HCEC 1CT (cell line): ENCODE data around the gene KRTAP2-4.
"Not testable (repeated sequence)": the region's sequence is repeated elsewhere in the genome, so short reads cannot be mapped to it uniquely, and the experiment has no call there.

Experiments
- DNase-seq: peaks from one replicate; pipeline ENCODE4 v3.0.0-alpha.2; 2017

KRTAP2-4 gene, protein sequence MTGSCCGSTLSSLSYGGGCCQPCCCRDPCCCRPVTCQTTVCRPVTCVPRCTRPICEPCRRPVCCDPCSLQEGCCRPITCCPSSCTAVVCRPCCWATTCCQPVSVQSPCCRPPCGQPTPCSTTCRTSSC

DNA sequence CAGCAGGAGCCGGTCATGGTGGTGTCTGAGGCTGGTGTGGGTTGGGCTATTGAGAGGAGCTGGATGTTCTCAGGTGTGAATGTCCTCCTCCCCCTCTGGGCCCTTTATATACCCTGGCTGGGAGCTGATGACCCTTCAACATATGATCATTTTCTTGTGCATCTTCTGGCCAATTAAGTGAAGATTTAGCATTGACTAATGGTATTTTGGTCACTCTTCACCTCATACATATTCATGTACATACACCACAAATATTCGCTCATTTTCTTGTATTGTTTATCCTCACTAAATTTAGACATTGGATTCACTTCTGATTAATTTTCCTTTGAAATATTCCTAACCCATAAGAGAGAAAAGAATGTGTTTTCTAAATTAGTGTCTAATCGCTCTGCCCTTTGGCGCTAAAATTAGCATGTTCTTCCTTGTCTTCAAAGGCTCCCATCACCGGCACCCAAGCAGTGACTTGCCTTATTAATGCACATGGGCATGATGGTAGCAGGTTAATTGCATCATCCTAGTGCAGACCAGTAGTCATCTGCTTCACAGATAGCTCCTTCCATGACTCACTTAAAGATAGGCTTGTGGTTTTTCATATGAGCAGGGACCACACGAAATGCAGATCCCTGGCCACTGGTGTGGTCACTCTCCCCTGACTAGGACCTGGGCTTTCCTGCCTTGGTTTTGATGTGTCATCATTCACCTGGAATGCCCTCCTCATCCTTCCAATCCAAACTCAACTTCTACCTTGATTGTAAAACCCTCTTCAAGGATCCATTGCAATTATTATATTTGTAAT is at the start of gene KRTAP2-4:
Gene KRTAP2-4, minus strand, starts transcription at position 51 of the 796 bp plus-strand sequence. Its CDS starts 34 bp downstream, at position 17.
- peak; percentile 94 for DNase-seq

- DNase-seq = no peak
Measured at GRCh38 chr17:41111151-41111885, 45.6 kb upstream of the KRTAP2-4 start.

GRCh38 chr17:41108728-41109386 is 43.2 kb upstream of the KRTAP2-4 start:
- not testable (repeated sequence) for DNase-seq

DNA sequence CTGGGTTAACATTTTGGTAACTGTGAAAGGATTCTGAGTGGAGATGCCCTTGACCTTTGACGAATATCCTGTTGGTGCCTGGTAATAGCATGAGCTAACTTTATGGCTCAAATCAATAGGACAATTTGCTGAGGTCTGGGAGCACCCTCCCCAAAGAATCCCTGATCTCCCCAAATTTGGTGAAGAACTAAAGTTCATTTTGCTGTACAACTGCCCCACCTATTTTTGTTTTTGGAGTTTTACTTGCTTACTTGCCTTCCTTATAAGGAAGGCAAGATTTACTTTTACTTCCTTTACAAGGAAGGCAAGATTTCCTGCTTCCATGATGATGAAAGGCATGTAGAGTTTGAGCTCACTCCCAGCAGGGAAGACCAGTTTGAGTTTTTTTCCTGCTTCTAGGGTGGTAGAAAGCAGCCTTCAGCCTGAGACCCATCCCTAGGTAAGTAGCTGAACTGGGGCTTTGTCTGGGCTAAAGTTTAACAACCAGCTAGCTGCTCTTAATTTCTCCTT is 42.3 kb upstream of the KRTAP2-4 start:
- DNase-seq = no peak

DNA sequence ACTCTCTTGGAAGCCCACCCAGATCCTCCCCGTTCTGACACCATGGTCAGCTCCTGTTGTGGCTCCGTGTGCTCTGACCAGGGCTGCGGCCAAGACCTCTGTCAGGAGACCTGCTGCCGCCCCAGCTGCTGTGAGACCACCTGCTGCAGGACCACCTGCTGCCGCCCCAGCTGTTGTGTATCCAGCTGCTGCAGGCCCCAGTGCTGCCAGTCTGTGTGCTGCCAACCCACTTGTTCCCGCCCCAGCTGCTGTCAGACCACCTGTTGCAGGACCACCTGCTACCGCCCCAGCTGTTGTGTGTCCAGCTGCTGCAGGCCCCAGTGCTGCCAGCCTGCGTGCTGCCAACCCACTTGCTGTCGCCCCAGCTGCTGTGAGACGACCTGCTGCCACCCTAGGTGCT is 39.7 kb upstream of the KRTAP2-4 start, which contains the start of gene KRTAP4-9:
Gene KRTAP4-9, plus strand, starts transcription at position 43 of the 400 bp plus-strand sequence. Its CDS starts 0 bp downstream, at position 43.
- not testable (repeated sequence) for DNase-seq

DNA sequence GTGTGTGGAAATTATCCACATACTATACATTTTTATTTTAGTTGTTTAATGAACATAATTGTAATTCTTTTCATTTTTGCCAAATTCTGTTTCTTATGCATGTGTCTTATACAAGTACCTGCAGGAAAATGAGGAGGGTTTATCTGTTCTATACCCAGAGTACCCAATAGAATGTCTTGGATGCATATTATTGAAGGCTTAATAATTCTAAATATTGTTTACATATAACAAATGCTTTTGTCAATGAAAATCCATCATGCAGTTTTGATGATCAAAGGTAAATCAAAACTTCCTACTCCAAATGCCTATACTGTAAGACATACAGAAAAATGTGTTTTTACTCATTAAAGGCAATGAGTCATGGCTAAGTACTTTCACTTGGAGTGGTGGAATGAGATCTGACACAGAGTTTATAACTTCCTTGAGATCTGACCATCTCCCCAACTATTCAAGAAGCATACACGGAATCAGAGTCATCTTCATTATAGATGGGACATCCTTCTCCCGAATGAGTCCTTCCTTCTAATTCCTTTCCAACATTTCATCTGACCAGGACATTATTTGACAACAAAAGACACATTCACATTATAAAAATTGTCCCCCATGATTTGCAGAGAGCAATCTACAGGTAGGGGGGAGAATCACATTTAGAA is 38.8 kb upstream of the KRTAP2-4 start:
- DNase-seq = peak; percentile 60

- peak; percentile 44 for DNase-seq
Measured at GRCh38 chr17:41103896-41104295, 38.2 kb upstream of the KRTAP2-4 start.

GRCh38 chr17:41101586-41102259 is 36.0 kb upstream of the KRTAP2-4 start, which contains the start of gene KRTAP4-16:
Gene KRTAP4-16, minus strand, starts transcription at chr17:41102209. Its CDS starts 0 bp downstream, at chr17:41102209.
- no peak for DNase-seq

GRCh38 chr17:41099682-41100480 is 34.2 kb upstream of the KRTAP2-4 start:
- DNase-seq = peak; percentile 69

DNA sequence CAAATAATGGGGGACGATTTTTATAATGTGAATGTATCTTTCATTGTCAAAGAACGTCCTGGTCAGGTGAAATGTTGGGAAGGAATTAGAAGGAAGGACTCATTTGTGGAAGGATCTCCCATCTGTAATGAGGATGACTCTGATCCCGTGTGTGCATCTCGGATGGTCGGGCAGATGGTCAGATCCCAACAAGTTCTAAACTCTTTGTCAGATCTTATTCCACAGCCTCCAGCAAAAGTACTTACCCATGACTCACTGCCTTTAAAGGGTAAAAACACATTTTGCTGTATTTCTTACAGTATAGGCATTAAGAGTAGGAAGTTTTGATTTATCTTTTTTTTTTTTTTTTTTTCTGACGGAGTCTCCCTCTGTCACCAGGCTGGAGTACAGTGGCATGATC is 32.8 kb upstream of the KRTAP2-4 start:
- peak; percentile 58 for DNase-seq

DNA sequence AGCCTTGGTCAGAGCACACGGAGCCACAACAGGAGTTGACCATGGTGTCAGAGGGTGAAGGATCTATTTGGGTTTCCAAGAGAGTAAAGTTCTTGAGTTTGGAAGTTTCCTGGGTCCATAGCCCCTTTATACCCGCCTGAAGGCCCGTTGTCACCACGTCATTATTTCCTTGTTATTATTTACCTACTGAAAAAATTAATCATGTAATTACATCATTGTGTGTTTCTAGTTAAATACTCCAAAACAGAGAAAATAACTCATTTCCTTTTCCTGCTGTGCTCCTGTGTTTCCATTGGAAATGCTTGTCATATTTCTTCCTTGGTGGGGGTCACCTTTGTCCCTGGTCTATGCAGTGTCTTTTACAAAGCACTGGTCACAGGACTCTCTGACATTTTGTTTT is 32.4 kb upstream of the KRTAP2-4 start, which contains the start of gene KRTAP4-8:
Gene KRTAP4-8, minus strand, starts transcription at position 101 of the 400 bp plus-strand sequence. Its CDS starts 58 bp downstream, at position 43.
- no peak for DNase-seq

- no peak for DNase-seq
Measured at GRCh38 chr17:41096055-41096454, 30.4 kb upstream of the KRTAP2-4 start.

GRCh38 chr17:41088760-41089352 is 23.2 kb upstream of the KRTAP2-4 start:
- DNase-seq = not testable (repeated sequence)

DNA sequence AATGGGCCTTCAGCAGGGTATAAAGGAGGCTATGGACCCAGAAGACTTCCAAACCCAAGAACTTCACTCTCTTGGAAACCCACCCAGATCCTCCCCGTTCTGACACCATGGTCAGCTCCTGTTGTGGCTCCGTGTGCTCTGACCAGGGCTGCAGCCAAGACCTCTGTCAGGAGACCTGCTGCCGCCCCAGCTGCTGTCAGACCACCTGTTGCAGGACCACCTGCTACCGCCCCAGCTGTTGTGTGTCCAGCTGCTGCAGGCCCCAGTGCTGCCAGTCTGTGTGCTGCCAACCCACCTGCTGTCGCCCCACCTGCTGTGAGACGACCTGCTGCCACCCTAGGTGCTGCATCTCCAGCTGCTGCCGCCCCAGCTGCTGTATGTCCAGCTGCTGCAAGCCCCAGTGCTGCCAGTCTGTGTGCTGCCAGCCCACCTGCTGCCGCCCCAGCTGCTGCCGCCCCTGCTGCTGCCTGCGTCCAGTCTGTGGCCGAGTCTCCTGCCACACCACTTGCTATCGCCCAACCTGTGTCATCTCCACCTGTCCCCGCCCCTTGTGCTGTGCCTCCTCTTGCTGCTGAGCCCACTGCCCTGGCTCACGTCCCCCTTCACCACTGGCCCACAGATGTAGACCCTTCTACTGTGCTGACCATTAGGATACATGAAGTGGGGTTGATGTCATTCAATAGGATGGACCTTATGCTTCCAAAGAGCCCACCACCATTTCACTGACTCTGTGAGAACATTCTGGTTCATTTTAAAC is 18.6 kb upstream of the KRTAP2-4 start, which contains the start of gene KRTAP4-7:
Gene KRTAP4-7, plus strand, starts transcription at position 51 of the 757 bp plus-strand sequence. Its CDS starts 57 bp downstream, at position 108.
- DNase-seq = not testable (repeated sequence)

DNA sequence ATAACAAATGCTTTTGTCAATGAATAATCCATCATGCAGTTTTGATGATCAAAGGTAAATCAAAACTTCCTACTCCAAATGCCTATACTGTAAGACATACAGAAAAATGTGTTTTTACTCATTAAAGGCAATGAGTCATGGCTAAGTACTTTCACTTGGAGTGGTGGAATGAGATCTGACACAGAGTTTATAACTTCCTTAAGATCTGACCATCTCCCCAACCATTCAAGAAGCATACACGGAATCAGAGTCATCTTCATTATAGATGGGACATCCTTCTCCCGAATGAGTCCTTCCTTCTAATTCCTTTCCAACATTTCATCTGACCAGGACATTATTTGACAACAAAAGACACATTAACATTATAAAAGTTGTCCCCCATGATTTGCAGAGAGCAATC is 17.7 kb upstream of the KRTAP2-4 start:
- DNase-seq = peak; percentile 65

- DNase-seq = peak; percentile 24
Measured at GRCh38 chr17:41082626-41083025, 16.9 kb upstream of the KRTAP2-4 start.

- DNase-seq = no peak
Measured at GRCh38 chr17:41076788-41077187, 11.1 kb upstream of the KRTAP2-4 start.

- no peak for DNase-seq
Measured at GRCh38 chr17:41073676-41074075, 8.0 kb upstream of the KRTAP2-4 start.
